OCI-LY1 (cell line): Measurements from ENCODE around the gene FAM53B.

Experiments used
- EZH2 ChIP-seq: fragments of 200-600 bp; sonication (generic), shearing (Covaris generic); IDR thresholded peaks from 2 replicates; pipeline ENCODE4 v1.8.0; 2017; ENCODE audit warnings: borderline replicate concordance, mixed run types, mild to moderate bottlenecking, antibody characterized with exemption, low read length, moderate library complexity, mixed read lengths
- TF ChIP-seq, protein P1 (sequence below): fragments of 200-600 bp; sonication (generic), shearing (Covaris generic); IDR thresholded peaks from 2 replicates; pipeline ENCODE4 v1.5.1; 2017; ENCODE audit warnings: mild to moderate bottlenecking, antibody characterized with exemption, low read length, moderate library complexity, mixed read lengths

DNA sequence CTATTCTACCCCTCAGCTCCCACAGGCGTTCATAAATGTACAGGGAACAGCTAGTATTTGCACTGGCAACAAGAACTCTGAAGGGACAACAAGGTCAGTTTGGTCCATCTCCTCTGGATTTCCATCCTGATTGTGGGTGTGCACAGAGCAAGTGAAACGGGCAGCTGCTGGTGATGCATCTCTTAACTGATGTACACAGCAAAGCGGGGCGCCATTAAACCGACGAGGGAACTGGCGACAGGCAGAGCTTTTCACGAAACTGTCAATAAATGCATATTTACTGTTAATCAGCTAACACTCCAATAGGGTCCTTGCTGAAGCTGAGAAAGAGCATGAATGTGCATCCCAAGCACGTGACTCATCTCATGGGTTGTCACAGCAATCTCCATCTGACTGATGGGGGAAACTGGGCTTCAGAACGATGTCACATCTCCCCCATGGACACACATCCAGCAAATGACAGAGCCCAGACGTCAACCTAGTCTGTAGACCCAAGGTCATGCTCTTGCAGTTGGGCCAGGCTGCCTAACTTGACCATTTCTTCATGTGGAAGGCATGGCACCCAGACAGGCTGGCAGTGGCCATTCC lies 54.2 kb downstream of the FAM53B start:
- TF ChIP-seq, protein P1, sequence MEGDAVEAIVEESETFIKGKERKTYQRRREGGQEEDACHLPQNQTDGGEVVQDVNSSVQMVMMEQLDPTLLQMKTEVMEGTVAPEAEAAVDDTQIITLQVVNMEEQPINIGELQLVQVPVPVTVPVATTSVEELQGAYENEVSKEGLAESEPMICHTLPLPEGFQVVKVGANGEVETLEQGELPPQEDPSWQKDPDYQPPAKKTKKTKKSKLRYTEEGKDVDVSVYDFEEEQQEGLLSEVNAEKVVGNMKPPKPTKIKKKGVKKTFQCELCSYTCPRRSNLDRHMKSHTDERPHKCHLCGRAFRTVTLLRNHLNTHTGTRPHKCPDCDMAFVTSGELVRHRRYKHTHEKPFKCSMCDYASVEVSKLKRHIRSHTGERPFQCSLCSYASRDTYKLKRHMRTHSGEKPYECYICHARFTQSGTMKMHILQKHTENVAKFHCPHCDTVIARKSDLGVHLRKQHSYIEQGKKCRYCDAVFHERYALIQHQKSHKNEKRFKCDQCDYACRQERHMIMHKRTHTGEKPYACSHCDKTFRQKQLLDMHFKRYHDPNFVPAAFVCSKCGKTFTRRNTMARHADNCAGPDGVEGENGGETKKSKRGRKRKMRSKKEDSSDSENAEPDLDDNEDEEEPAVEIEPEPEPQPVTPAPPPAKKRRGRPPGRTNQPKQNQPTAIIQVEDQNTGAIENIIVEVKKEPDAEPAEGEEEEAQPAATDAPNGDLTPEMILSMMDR, result no peak
- TF ChIP-seq EZH2, result no peak
